ENCODE results near the gene SMURF2. TPM values are rescaled to one million over a fixed set of nuclear protein-coding genes. Genes with fewer than 3 reads are reported as not detected.

The SMURF2 gene
- total and polyA plus RNA-seq, 9 of the 15 experiments (the other 6 are each of a cell fraction or from before 2014, with no cell fraction given) = 3.8 to 22.0 (median 14.8) TPM

GRCh38 chr17:64596439-64596838, 65.7 kb downstream of the SMURF2 start:
- H3K27me3 ChIP-seq (ENCODE audit: control insufficient read depth in 2 of 2, insufficient read depth in 2 of 2, low read length in 2 of 2) = no peaks in the 10 kb centered on the region
- WGBS (ENCODE audit: insufficient coverage, low coverage, missing lambda C conversion rate) = 65% methylated on average over 2 of the region's 2 CpGs
- no peak overlapping the region for H3K9ac ChIP-seq (ENCODE audit: insufficient read depth in 1 of 2, low read depth in 2 of 2, low read length in 2 of 2)
- no peak for ATAC-seq
- no peak overlapping the region for H3K4me2 ChIP-seq (ENCODE audit: insufficient read depth, low read length)
- no peaks in the 10 kb centered on the region for H4K20me1 ChIP-seq (replicated peaks; ENCODE audit: control insufficient read depth, insufficient read depth, low read length)
- no peak for DNase-seq (ENCODE audit: extremely low read depth in 1 of 4, low spot score in 3 of 4)
- H3K9me1 ChIP-seq (ENCODE audit: control insufficient read depth, insufficient read depth, low read length) = no peaks in the 10 kb centered on the region
- in situ Hi-C loops (cut with MboI) (no loop called here), intact Hi-C loops (cut with micrococcal nuclease) (loop anchor here (5.0 kb wide), 1 partner anchor 89 kb away; the partner anchor contains the start of genes CEP95 and DDX5)
- CTCF ChIA-PET (ENCODE audit: low intra/inter-chr PET ratio) = no interaction called here
- peaks cover 3% of the 10 kb centered on the region in 2 experiments; a peak in 3 of 5 replicates for H3K4me1 ChIP-seq (replicated peaks in 1 of 2; ENCODE audit: control insufficient read depth in 2 of 2, insufficient read depth in 2 of 2, low read length in 2 of 2)
- H3K79me2 ChIP-seq (ENCODE audit: control insufficient read depth, insufficient read depth, low read length) = no peaks in the 10 kb centered on the region; the same call in 1 of the 3 replicates
- FAIRE-seq = no peak
- no peak overlapping the region for H2AFZ ChIP-seq (ENCODE audit: low read depth, low read length)
- POLR2A ChIA-PET = interaction anchor here (1.2 to 1.7 kb wide), 2 partner anchors 8 to 14 kb away, joined by 3 to 5 read pairs; no protein-coding TSS in a partner anchor
- H3K9me3 ChIP-seq (replicated peaks; ENCODE audit: control insufficient read depth, insufficient read depth, low read depth, low read length) = no peaks in the 10 kb centered on the region
- no TSS peak for BruUV-seq (replicated peaks)
- no peak overlapping the region for H3K27ac ChIP-seq (ENCODE audit: extremely low read depth, low read depth, low read length)
- TF ChIP-seq CBX3 (IDR thresholded peaks at IDR 0.05; ENCODE audit: borderline replicate concordance in 1 of 2, low read length in 2 of 2) (no peak), CCAR2 (IDR thresholded peaks at IDR 0.05; ENCODE audit: low read depth, low read length) (no peak), ZNF133 (CRISPR knock-in tag; IDR thresholded peaks at IDR 0.05) (no peak)
- TF ChIP-seq, protein P1, sequence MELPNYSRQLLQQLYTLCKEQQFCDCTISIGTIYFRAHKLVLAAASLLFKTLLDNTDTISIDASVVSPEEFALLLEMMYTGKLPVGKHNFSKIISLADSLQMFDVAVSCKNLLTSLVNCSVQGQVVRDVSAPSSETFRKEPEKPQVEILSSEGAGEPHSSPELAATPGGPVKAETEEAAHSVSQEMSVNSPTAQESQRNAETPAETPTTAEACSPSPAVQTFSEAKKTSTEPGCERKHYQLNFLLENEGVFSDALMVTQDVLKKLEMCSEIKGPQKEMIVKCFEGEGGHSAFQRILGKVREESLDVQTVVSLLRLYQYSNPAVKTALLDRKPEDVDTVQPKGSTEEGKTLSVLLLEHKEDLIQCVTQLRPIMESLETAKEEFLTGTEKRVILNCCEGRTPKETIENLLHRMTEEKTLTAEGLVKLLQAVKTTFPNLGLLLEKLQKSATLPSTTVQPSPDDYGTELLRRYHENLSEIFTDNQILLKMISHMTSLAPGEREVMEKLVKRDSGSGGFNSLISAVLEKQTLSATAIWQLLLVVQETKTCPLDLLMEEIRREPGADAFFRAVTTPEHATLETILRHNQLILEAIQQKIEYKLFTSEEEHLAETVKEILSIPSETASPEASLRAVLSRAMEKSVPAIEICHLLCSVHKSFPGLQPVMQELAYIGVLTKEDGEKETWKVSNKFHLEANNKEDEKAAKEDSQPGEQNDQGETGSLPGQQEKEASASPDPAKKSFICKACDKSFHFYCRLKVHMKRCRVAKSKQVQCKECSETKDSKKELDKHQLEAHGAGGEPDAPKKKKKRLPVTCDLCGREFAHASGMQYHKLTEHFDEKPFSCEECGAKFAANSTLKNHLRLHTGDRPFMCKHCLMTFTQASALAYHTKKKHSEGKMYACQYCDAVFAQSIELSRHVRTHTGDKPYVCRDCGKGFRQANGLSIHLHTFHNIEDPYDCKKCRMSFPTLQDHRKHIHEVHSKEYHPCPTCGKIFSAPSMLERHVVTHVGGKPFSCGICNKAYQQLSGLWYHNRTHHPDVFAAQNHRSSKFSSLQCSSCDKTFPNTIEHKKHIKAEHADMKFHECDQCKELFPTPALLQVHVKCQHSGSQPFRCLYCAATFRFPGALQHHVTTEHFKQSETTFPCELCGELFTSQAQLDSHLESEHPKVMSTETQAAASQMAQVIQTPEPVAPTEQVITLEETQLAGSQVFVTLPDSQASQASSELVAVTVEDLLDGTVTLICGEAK (IDR thresholded peaks at IDR 0.05) = peak; percentile 65
- TF ChIP-seq, protein P1 (CRISPR knock-in tag; IDR thresholded peaks at IDR 0.05) = no peak
- peaks cover 14% of the 10 kb centered on the region; the same call in 1 of the 3 replicates for H3K36me3 ChIP-seq (ENCODE audit: control insufficient read depth, insufficient read depth, low read length)
- H3K4me3 ChIP-seq = no peak overlapping the region

Data from K562 (cell line).